Femur (tissue), 1 donor: Measurements from ENCODE around the gene ACOXL.
"Not testable (repeated sequence)": the region's sequence is repeated elsewhere in the genome, so short reads cannot be mapped to it uniquely, and the experiment has no call there.

Experiments
- DNase-seq: peaks from one replicate; pipeline ENCODE4 v3.0.0-alpha.2; 2017

Gene ACOXL

DNA sequence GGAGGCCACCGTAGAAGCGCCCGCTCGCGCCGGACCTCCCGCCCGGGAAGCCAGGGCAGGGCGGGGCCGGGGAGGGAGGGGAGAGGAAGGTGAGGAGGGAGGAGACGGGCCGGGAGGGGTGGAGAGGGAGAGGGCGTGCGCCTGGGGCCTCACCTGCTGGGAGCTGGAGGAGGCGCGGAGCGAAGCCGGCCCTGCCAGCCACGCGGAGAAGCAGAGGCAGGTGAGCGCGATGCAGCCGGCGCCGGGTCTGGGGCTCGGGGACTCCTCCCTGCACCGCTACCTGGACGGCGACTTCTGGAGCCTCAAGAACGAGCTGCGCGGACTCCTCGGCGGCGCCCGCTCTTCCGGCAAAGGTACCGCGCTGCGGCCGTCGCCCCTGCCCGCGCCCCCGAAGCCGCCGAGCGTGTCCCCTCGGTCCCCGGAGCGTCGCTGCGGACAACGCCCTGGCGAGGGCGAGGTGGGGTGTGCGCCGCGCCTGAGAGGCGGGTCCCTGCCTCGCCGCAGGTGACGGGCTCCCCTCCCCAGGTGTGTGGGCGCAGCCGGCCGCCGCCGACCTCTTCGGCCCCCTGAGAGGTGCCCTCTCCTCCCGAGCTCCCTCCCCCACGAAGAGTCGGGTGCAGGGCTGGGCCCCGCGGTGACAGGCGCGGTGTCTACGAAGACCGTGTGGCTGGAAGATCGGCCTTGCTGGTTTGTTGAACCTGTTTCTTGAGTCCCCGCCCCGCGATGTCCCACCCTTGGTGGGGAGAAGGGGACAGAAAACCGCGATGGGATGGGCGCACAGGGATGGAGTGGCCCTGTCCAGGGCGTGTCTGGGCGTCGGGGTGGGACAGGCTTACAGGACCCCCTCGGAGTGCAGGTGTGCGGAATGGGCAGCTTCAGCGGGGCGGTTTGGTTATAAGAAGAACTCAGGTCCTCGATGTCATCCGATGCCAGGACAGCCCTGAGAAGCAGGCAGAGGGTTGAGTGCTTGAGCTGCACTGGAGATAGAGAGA, at the start of gene ACOXL:
Gene ACOXL (plus strand): TSS at position 152 of the 992 bp plus-strand sequence. CDS start 35,817 bp downstream, outside the sequence.
- DNase-seq = no peak

DNA sequence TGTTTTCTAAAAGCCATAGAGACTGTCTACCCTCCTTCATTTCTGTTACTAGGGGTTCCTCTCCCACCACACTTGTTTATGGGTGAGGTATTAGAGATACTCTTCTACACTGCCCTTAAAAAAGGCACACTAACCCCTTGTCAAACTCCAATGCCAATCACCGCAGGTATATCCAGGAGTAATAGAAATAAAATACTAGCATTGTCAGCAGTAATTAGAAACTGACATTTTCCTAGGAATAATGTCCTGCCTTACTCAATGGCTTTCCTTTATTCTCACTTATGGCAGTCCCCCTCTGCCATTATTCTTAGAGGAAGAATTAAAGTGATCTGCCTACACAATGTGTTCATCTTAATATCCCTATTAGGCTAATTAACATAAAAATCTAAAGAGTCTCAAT, 49.5 kb upstream of the ACOXL start:
- no peak for DNase-seq

DNA sequence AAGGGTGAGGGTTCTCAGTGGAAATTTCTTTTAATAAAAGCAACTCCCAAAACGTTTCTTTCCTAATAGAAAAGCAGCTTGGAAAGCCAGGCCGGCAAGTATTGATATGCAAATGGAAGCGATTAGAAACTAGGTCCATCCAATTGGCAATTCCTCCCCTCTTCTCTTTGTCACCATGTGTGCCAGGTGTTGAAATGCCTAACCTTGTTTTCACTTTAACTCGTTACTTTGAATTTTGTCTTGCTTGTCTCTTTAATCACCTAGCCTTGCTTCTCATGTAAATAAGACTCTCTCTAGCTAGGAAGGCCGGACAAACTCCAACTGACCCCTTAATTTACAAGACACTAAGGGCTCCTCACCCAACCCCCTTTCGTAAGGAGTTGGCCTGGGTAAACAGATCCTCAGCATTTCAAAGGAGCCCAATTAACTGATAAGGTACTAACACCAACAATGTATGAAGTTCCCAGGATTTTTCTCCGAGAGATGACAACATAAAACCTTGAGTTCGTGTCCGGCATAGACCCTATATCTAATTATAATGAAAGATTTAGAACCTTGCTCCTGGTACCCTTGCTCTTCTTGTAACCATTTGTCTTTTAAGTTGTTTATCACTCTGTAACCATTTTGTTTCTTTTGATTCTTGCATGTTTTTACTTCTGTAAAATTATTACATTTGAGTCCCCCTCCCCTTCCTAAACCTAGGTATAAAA, 44.4 kb upstream of the ACOXL start:
- DNase-seq = not testable (repeated sequence)

GRCh38 chr2:110688594-110689091, 43.7 kb upstream of the ACOXL start:
- DNase-seq = no peak

- DNase-seq = no peak
Observed at GRCh38 chr2:110690083-110690965, 42.0 kb upstream of the ACOXL start.

DNA sequence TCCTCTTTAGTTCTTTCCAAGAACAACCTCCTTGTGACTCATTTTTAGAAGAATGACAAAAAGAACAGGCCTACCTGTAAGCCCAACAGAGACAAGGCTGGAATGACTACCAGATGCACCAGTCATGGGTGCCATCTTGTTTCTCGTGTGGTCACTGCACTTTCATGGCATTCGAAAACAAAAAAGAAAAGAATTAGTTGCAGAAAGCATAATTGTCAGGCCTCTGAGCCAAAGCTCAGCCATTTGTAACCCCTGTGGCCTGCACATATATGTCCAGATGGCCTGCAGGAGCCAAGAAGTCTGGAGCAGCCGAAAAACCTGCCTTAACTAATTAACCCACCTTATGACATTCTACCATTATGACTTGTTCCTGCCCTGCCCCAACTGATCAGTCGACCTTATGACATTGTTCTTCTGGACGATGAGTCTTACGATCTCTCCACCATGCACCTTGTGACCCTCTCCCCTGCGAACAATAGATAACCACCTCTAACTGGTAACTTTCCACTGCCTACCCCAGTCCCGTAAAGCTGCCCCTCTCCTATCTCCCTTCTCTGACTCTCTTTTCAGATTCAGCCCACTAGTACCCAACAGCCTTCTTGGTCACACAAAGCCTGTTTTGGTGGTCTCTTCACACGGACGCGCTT, 40.6 kb upstream of the ACOXL start:
- no peak for DNase-seq

- not testable (repeated sequence) for DNase-seq
Observed at GRCh38 chr2:110695146-110695898, 37.1 kb upstream of the ACOXL start.

- DNase-seq = not testable (repeated sequence)
Observed at GRCh38 chr2:110698253-110698652, 34.1 kb upstream of the ACOXL start.

- no peak for DNase-seq
Observed at GRCh38 chr2:110702514-110703380, 29.6 kb upstream of the ACOXL start.

GRCh38 chr2:110707386-110707965, 24.9 kb upstream of the ACOXL start:
- DNase-seq = no peak

DNA sequence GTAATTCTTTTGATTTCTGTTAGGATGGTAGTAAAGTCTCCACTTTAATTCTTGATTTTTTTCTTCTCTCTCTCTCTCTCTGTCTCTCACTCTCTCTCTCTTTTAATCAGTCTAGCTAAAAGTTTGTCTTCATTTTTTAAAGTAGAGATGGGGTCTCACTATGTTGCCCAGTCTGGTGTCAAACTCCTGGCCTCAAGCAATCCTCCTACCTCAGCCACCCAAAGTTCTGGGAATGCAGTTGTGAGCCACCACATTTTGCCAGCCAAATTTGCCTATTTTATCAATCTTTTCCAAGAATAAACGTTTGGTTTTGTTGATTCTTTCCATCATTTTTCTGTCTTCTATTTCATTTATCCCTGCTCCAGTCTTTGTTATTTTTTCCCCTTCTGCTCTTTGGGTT, 23.9 kb upstream of the ACOXL start:
- no peak for DNase-seq

- no peak for DNase-seq
Observed at GRCh38 chr2:110712737-110713136, 19.6 kb upstream of the ACOXL start.

GRCh38 chr2:110713513-110714362, 18.6 kb upstream of the ACOXL start:
- no peak for DNase-seq

- no peak for DNase-seq
Observed at GRCh38 chr2:110714452-110715224, 17.7 kb upstream of the ACOXL start.

DNA sequence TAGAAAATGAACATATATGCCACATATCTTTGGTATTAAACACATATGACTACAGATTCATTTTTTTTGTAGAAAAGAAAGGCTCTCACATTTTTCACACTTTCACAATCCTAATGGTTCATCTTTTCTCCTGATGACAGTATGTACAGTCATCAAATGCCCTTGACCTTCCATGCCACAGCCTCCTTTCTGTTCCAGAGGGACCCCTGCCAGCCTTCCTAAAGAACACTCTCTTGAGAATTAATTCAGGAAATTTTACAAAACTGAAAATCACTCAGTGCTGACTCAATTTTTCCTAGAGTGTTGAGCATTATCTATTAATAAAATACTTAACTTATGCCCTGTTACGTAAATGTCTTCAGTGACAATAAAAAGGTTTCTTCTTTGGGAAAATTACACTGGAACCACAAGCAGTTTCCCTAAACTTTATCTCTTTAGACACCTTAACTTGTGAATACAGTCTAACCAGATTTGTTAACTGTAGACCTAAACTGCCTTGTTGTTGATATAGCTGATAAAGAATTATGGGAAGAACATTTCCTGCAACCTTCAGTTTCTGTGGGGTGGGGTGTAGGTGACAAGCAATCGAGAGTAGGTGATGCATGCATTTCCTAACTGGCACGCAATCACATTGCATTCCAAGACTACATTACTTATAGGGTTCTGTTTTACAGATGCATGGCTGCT, 15.3 kb upstream of the ACOXL start:
- DNase-seq = no peak

- no peak for DNase-seq
Observed at GRCh38 chr2:110717734-110718133, 14.6 kb upstream of the ACOXL start.

GRCh38 chr2:110718382-110718781, 14.0 kb upstream of the ACOXL start:
- DNase-seq = no peak
